Measurements from ENCODE around the gene ATP8A2. TPM values are rescaled to one million over a fixed set of nuclear protein-coding genes. Genes with fewer than 3 reads are reported as not detected.

Gene ATP8A2
- total RNA-seq, 2 donors from 2014 or later, result 0.25 to 0.33 TPM

GRCh38 chr13:25910243-25910642, 538.5 kb downstream of the ATP8A2 start:
- no peak for ATAC-seq
- H3K9me3 Mint-ChIP-seq, result no peaks in the 10 kb centered on the region
- no peak overlapping the region for H3K27ac Mint-ChIP-seq
- no peak for DNase-seq (ENCODE audit: low spot score in 2 of 2)
- no peaks in the 10 kb centered on the region for H3K36me3 Mint-ChIP-seq

GRCh38 chr13:25910991-25911419, 539.2 kb downstream of the ATP8A2 start:
- Mint-ChIP-seq H3K9me3 (no peaks in the 10 kb centered on the region), H3K36me3 (no peaks in the 10 kb centered on the region), H3K27ac (no peak overlapping the region)
- DNase-seq (ENCODE audit: low spot score in 2 of 2) (no peak), ATAC-seq (no peak)

DNA sequence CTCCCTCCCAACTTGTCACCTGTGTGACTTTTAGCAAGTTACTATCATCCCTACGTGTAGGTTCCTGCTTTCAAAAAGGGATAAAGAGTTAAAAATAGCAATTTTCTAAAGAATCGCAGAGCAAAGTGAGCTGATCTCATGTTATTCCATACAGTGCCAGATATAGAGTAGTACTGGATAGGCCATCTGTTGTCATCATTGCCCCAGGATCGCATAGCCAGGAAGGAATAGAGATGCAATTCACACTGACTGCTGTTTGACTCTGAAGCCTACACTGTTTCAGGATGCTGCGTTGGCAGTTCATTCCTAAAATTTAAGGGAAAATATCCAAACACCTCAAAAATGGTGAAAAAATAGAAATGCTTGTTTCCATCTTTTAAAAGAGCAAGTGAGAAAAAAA, 541.2 kb downstream of the ATP8A2 start:
- no peaks in the 10 kb centered on the region for H3K36me3 Mint-ChIP-seq
- no peak overlapping the region for H3K27ac Mint-ChIP-seq
- DNase-seq (ENCODE audit: low spot score in 2 of 2) (no peak), ATAC-seq (no peak)
- H3K9me3 Mint-ChIP-seq, result no peaks in the 10 kb centered on the region

GRCh38 chr13:25915840-25916518, 544.2 kb downstream of the ATP8A2 start:
- ATAC-seq (no peak), DNase-seq (ENCODE audit: low spot score in 2 of 2) (no peak)
- Mint-ChIP-seq H3K27ac (no peak overlapping the region), H3K9me3 (no peaks in the 10 kb centered on the region), H3K36me3 (no peaks in the 10 kb centered on the region)

- no peak for DNase-seq (ENCODE audit: low spot score in 2 of 2)
- H3K36me3 Mint-ChIP-seq, result no peaks in the 10 kb centered on the region
- peak overlapping the region; percentile 65 to 69 for H3K27ac Mint-ChIP-seq
- no peak for ATAC-seq
- no peaks in the 10 kb centered on the region for H3K9me3 Mint-ChIP-seq
These were observed 548.5 kb downstream of the ATP8A2 start for GRCh38 chr13:25920277-25920676.

- Mint-ChIP-seq H3K27ac (peak overlapping the region in 1 of 2 donors; percentile 69), H3K9me3 (no peaks in the 10 kb centered on the region), H3K36me3 (no peaks in the 10 kb centered on the region)
- DNase-seq (ENCODE audit: low spot score in 2 of 2), result no peak
- ATAC-seq, result no peak
These were observed 549.2 kb downstream of the ATP8A2 start for GRCh38 chr13:25920931-25921330.

GRCh38 chr13:25922376-25922775, 550.6 kb downstream of the ATP8A2 start:
- Mint-ChIP-seq H3K27ac (no peak overlapping the region), H3K9me3 (no peaks in the 10 kb centered on the region), H3K36me3 (no peaks in the 10 kb centered on the region)
- DNase-seq (ENCODE audit: low spot score in 2 of 2) (no peak), ATAC-seq (no peak)

- ATAC-seq (no peak), DNase-seq (ENCODE audit: low spot score in 2 of 2) (no peak)
- Mint-ChIP-seq H3K27ac (no peak overlapping the region), H3K9me3 (no peaks in the 10 kb centered on the region), H3K36me3 (no peaks in the 10 kb centered on the region)
These were observed 551.7 kb downstream of the ATP8A2 start for GRCh38 chr13:25923217-25924085.

DNA sequence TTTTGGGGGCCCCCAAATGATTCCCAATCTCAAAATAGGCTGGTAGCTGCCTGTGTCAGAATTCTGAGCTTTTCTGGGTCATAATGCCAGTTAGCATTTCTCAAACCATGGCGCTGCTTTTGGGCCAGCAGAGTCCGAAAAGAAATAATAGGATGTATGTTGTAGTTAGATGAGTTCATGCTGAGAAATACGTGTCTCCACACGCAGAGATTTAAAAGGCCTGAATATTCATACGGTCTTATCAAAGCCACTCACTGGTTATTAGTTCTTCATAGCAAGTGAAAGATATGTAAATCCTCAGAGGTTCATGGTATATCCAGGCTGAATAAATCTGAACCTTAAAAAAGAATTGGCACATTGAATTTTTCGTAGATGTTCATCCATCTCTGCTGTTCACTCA, 555.6 kb downstream of the ATP8A2 start:
- Mint-ChIP-seq H3K9me3 (no peaks in the 10 kb centered on the region), H3K27ac (peak overlapping the region in 1 of 2 donors; percentile 3)
- ATAC-seq, result no peak

DNA sequence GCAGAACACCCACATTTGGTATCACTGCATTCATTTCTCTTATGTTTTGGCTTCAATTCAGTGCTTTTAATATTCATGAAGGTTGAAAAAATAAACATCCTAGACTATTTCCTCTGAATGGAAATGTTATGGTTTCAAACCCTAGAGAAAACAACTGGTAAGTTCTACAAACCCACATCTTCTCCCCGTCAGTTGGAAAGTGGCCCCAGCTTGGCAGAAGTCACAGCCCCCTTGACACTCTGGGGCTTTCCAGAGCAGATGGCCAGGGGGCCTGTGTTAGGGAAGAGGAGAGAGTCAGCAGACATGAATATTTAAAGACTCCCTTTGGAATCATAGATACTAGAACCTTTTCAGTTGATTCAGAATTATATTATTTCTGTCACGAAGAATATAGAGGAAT, 556.2 kb downstream of the ATP8A2 start:
- no peaks in the 10 kb centered on the region for H3K36me3 Mint-ChIP-seq
- no peak overlapping the region for H3K27ac Mint-ChIP-seq
- no peaks in the 10 kb centered on the region for H3K9me3 Mint-ChIP-seq
- ATAC-seq, result no peak
- no peak for DNase-seq (ENCODE audit: low spot score in 2 of 2)

More for the DNA sequence above, 555.6 kb downstream of the ATP8A2 start:
- no peak for DNase-seq (ENCODE audit: low spot score in 2 of 2)
- no peaks in the 10 kb centered on the region for H3K36me3 Mint-ChIP-seq

DNA sequence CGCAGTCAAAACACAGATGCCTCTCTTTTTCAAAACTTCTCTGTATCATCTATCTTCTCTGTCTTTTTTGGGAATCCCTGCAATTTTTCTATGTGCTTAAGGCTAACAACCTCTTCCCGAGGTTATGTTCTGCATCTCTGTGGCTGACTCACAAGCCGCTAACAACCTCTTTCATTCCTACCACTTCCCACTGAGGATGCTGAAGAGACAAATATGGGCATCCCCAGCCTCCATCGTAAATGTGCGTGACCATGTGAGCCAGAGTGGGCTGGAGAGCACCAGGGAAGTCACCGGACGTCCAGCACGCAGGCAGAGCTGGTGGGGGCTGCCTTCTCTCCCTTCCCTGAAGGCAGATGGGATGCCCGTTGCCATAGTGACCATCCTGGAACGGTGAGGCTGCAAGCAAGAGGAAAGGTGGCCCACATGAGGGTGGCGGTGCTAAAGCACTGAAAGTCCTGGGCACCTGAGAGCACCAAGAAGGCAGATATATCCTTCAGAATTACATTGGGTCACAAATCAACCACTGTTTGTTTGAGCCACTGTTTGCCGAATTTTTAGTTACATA, 557.2 kb downstream of the ATP8A2 start:
- no peak for ATAC-seq
- H3K9me3 Mint-ChIP-seq, result no peaks in the 10 kb centered on the region
- no peak for DNase-seq (ENCODE audit: low spot score in 2 of 2)
- H3K27ac Mint-ChIP-seq, result no peak overlapping the region
- H3K36me3 Mint-ChIP-seq, result no peaks in the 10 kb centered on the region

- Mint-ChIP-seq H3K9me3 (no peaks in the 10 kb centered on the region), H3K36me3 (peaks cover 0 to 5% of the 10 kb centered on the region in 2 donors), H3K27ac (no peak overlapping the region)
- DNase-seq (ENCODE audit: low spot score in 2 of 2) (no peak), ATAC-seq (no peak)
These were observed 558.0 kb downstream of the ATP8A2 start for GRCh38 chr13:25929816-25930215.

DNA sequence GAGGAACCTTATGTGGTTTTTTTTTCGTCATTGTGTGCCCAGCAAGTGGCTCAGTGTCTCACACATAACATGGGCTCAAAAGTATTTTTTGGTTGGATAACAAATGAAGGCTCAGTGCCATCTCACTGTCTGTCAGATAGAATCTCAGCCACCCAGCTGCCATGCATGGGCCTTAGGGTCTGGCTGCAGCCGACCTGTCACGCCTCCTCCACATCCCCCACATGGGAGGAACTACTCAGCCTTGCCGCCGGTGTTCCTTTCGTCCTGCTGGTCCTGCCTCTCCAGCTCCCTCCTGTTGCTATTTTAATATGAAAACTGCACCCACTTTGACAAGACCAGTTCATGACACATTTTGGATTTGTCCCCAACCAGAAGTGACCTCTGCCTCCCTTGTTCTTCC, 558.9 kb downstream of the ATP8A2 start:
- H3K27ac Mint-ChIP-seq, result no peak overlapping the region
- DNase-seq (ENCODE audit: low spot score in 2 of 2) (no peak), ATAC-seq (no peak)
- no peaks in the 10 kb centered on the region for H3K9me3 Mint-ChIP-seq
- peaks cover 0 to 5% of the 10 kb centered on the region in 2 donors for H3K36me3 Mint-ChIP-seq

- ATAC-seq (no peak), DNase-seq (ENCODE audit: low spot score in 2 of 2) (no peak)
- Mint-ChIP-seq H3K36me3 (peaks cover 0 to 5% of the 10 kb centered on the region in 2 donors), H3K27ac (no peak overlapping the region), H3K9me3 (no peaks in the 10 kb centered on the region)
These were observed 560.6 kb downstream of the ATP8A2 start for GRCh38 chr13:25932365-25932764.

GRCh38 chr13:25933520-25933919, 561.7 kb downstream of the ATP8A2 start:
- ATAC-seq (no peak), DNase-seq (ENCODE audit: low spot score in 2 of 2) (no peak)
- Mint-ChIP-seq H3K9me3 (no peaks in the 10 kb centered on the region), H3K36me3 (peaks cover 0 to 5% of the 10 kb centered on the region in 2 donors), H3K27ac (no peak overlapping the region)

DNA sequence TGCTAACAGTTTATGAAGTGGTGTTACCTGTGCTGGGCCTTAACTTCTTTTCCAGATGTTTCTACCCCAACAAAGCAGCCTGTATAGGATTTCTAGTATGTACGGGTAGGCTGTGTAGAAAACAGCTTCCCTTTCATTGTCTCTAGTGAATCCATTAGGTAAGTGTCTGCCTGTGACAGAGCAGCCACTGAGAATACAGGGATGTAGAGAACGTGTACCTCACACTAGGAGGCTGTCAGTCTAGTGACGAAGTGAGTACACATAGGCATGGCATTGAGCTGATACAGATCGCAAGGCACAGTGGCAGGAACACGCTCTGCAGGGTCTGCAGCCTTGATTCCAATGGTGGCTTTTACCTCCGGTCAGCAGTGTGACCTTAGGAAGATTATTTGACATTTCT, 562.4 kb downstream of the ATP8A2 start:
- Mint-ChIP-seq H3K36me3 (peaks cover 0 to 5% of the 10 kb centered on the region in 2 donors), H3K9me3 (peaks cover 0 to under 1% of the 10 kb centered on the region in 2 donors), H3K27ac (no peak overlapping the region)
- ATAC-seq (no peak), DNase-seq (ENCODE audit: low spot score in 2 of 2) (no peak)

GRCh38 chr13:25939961-25940687, 568.4 kb downstream of the ATP8A2 start:
- H3K9me3 Mint-ChIP-seq, result peaks cover 5 to 7% of the 10 kb centered on the region in 2 donors
- H3K27ac Mint-ChIP-seq, result peak overlapping the region; percentile 41 to 65
- DNase-seq (ENCODE audit: low spot score in 2 of 2) (no peak), ATAC-seq (no peak)
- no peaks in the 10 kb centered on the region for H3K36me3 Mint-ChIP-seq

Measured in activated naive CD4-positive, alpha-beta T cell treated with anti-CD3 and anti-CD28 coated beads, Interleukin-2, amount 50 U/mL, for 72 hours (primary cell).